H1 (cell line): ENCODE data around the gene MTFR1L. TPM values are rescaled to one million over a fixed set of nuclear protein-coding genes. Genes with fewer than 3 reads are reported as not detected.

Source experiments
- CTCF ChIA-PET: fragments of 300-600 bp; sonication (Branson Sonifier 250); formaldehyde crosslinking; loops from one replicate; lab custom pipeline; 2021; ENCODE audit not compliant: partially characterized antibody; lab: Charles Lee
- POLR2A ChIA-PET: fragments of 300-600 bp; sonication (Branson Sonifier 250); formaldehyde crosslinking; loops from one replicate; lab custom pipeline; 2021; ENCODE audit warnings: inconsistent platforms; ENCODE audit not compliant: partially characterized antibody; lab: Charles Lee
- DNase-seq, 2 experiments: peaks; one replicate each; pipeline versions ENCODE4 v3.0.0 to v3.0.0-alpha.2; 2010 to 2022; ENCODE audit warnings: low spot score in 2 of 2, low read depth in 1 of 2, mixed read lengths in 1 of 2
- FAIRE-seq: peaks from 2 replicates; lab custom pipeline; 2011; peaks lifted over from hg19 to GRCh38; lab: Jason Lieb, UNC
- H2AFZ ChIP-seq: 2 replicates; pipeline ENCODE4 v1.8.1; 2012; ENCODE audit warnings: low read length, inconsistent platforms
- H2AK5ac ChIP-seq: 2 replicates; pipeline ENCODE4 v1.6.1; 2013; ENCODE audit warnings: low read depth, low read length
- H2BK120ac ChIP-seq: replicated peaks from 2 replicates; pipeline ENCODE3; 2013; ENCODE audit warnings: low read depth, low read length, inconsistent platforms
- H2BK12ac ChIP-seq: 2 replicates; pipeline ENCODE4 v1.6.1; 2013; ENCODE audit warnings: low read depth, low read length
- H2BK15ac ChIP-seq: 2 replicates; pipeline ENCODE4 v1.6.1; 2013; ENCODE audit warnings: low read length
- H2BK20ac ChIP-seq: 2 replicates; pipeline ENCODE4 v1.6.1; 2013; ENCODE audit warnings: low read length
- H2BK5ac ChIP-seq: 2 replicates; pipeline ENCODE4 v1.6.1; 2013; ENCODE audit warnings: low read depth, low read length
- H3K14ac ChIP-seq: 2 replicates; pipeline ENCODE4 v1.6.1; 2013; ENCODE audit warnings: inconsistent platforms; ENCODE audit not compliant: insufficient read length
- H3K18ac ChIP-seq: 2 replicates; pipeline ENCODE4 v1.6.1; 2013; ENCODE audit warnings: low read length; ENCODE audit errors: extremely low read depth
- H3K23ac ChIP-seq: 2 replicates; pipeline ENCODE4 v1.6.1; 2013; ENCODE audit warnings: inconsistent platforms; ENCODE audit not compliant: insufficient read length
- H3K23me2 ChIP-seq: 2 replicates; pipeline ENCODE4 v1.6.1; 2013; ENCODE audit warnings: low read depth, low read length
- H3K27ac ChIP-seq: 2 replicates; pipeline ENCODE4 v1.6.1; 2011; ENCODE audit warnings: low read depth, low read length, inconsistent platforms
- H3K27me3 ChIP-seq, 4 experiments: replicated peaks in 1 of 4; 1 replicate in 1 of 4; 2 replicates in 3 of 4; pipeline versions ENCODE4 v1.6.1 to v1.8.1; 2011 to 2013; ENCODE audit warnings: low read length in 3 of 4, mild to moderate bottlenecking in 3 of 4, inconsistent platforms in 2 of 4, mixed read lengths in 2 of 4, moderate library complexity in 1 of 4; ENCODE audit not compliant: control insufficient read depth in 3 of 4, insufficient read depth in 3 of 4; ENCODE audit errors: extremely low read depth in 1 of 4
- H3K36me3 ChIP-seq, 4 experiments: 2 replicates each; pipeline versions ENCODE4 v1.6.1 to v1.8.1; 2011 to 2013; ENCODE audit warnings: mild to moderate bottlenecking in 4 of 4, low read length in 3 of 4, moderate library complexity in 2 of 4, control low read depth in 1 of 4, inconsistent platforms in 1 of 4; ENCODE audit not compliant: insufficient read depth in 4 of 4, control insufficient read depth in 2 of 4
- H3K4ac ChIP-seq: replicated peaks from 2 replicates; pipeline ENCODE3; 2013; ENCODE audit warnings: low read length, low read depth, mixed read lengths, inconsistent platforms; ENCODE audit not compliant: insufficient read length
- H3K4me1 ChIP-seq, 4 experiments: replicated peaks in 1 of 4; 1 replicate in 1 of 4; 2 replicates in 3 of 4; pipeline versions ENCODE4 v1.6.1 to v1.8.1; 2011 to 2013; ENCODE audit warnings: low read length in 3 of 4, inconsistent platforms in 2 of 4, mixed read lengths in 1 of 4; ENCODE audit not compliant: insufficient read depth in 4 of 4, control insufficient read depth in 3 of 4
- H3K4me2 ChIP-seq, 2 experiments: 2 replicates each; pipeline versions ENCODE4 v1.6.1 to v1.8.1; 2011 to 2013; ENCODE audit warnings: low read depth in 2 of 2, low read length in 2 of 2, control low read depth in 1 of 2, inconsistent platforms in 1 of 2, mild to moderate bottlenecking in 1 of 2; ENCODE audit not compliant: insufficient read depth in 1 of 2
- H3K4me3 ChIP-seq, 4 experiments: fragments of 200-600, 300-600 bp in 1 of 4; sonication (generic), shearing (Covaris generic), sonication (Bioruptor Twin) in 1 of 4; 2 replicates each; pipeline versions ENCODE4 v1.5.1 to v1.8.1; 2011 to 2016; ENCODE audit warnings: low read length in 4 of 4, low read depth in 3 of 4, control low read depth in 2 of 4, inconsistent platforms in 2 of 4, mild to moderate bottlenecking in 2 of 4, mixed read lengths in 1 of 4, moderate library complexity in 1 of 4; ENCODE audit not compliant: insufficient read depth in 2 of 4; ENCODE audit errors: extremely low read depth in 1 of 4
- H3K56ac ChIP-seq: replicated peaks from 2 replicates; pipeline ENCODE3; 2013; ENCODE audit warnings: low read depth, mild to moderate bottlenecking, mixed read lengths, low read length, inconsistent platforms; ENCODE audit not compliant: insufficient read length
- H3K79me1 ChIP-seq: 2 replicates; pipeline ENCODE4 v1.6.1; 2013; ENCODE audit warnings: low read depth, low read length, control low read depth
- H3K79me2 ChIP-seq, 2 experiments: 2 replicates each; pipeline versions ENCODE4 v1.6.1 to v1.8.1; 2012 to 2013; ENCODE audit warnings: low read length in 2 of 2, mild to moderate bottlenecking in 2 of 2, inconsistent platforms in 1 of 2; ENCODE audit not compliant: insufficient read depth in 2 of 2, control insufficient read depth in 1 of 2
- H3K9ac ChIP-seq, 4 experiments: replicated peaks in 1 of 4; 1 replicate in 1 of 4; 2 replicates in 3 of 4; pipeline versions ENCODE4 v1.6.1 to v1.8.1; 2011 to 2013; ENCODE audit warnings: low read depth in 3 of 4, low read length in 3 of 4, control low read depth in 2 of 4, mild to moderate bottlenecking in 2 of 4, moderate library complexity in 2 of 4, inconsistent platforms in 1 of 4; ENCODE audit errors: extremely low read depth in 1 of 4
- H3K9me3 ChIP-seq, 2 experiments: 2 replicates each; pipeline versions ENCODE4 v1.6.1 to v1.8.1; 2012 to 2013; ENCODE audit warnings: mild to moderate bottlenecking in 2 of 2, moderate library complexity in 2 of 2, control low read depth in 1 of 2, inconsistent platforms in 1 of 2, low read depth in 1 of 2, low read length in 1 of 2, mixed read lengths in 1 of 2; ENCODE audit not compliant: insufficient read depth in 2 of 2
- H4K20me1 ChIP-seq, 2 experiments: replicated peaks in 1 of 2; 2 replicates each; pipeline versions ENCODE3 to v1.8.1; 2011 to 2013; ENCODE audit warnings: inconsistent platforms in 2 of 2, low read length in 2 of 2, mild to moderate bottlenecking in 1 of 2; ENCODE audit not compliant: insufficient read depth in 2 of 2, control insufficient read depth in 1 of 2
- H4K5ac ChIP-seq: 2 replicates; pipeline ENCODE4 v1.6.1; 2013; ENCODE audit warnings: low read length, low read depth, mixed read lengths, inconsistent platforms; ENCODE audit not compliant: insufficient read length
- H4K8ac ChIP-seq: 2 replicates; pipeline ENCODE4 v1.8.0; 2013; ENCODE audit warnings: mild to moderate bottlenecking, moderate library complexity, low read length, inconsistent platforms; ENCODE audit not compliant: insufficient read depth; ENCODE audit errors: extremely low read depth
- H4K91ac ChIP-seq: replicated peaks from 2 replicates; pipeline ENCODE3; 2013; ENCODE audit warnings: low read length, mixed read lengths, inconsistent platforms; ENCODE audit not compliant: insufficient read length
- EP300 ChIP-seq, 2 experiments: IDR thresholded peaks; 1 replicate in 1 of 2; 2 replicates in 1 of 2; pipeline ENCODE4 v1.6.1; 2011 to 2012; ENCODE audit warnings: low read depth in 2 of 2, low read length in 2 of 2, mild to moderate bottlenecking in 2 of 2, borderline replicate concordance in 1 of 2, inconsistent platforms in 1 of 2, moderate library complexity in 1 of 2
- KDM1A ChIP-seq: fragments of 200-600, 300-600 bp; sonication (generic); IDR thresholded peaks from 2 replicates; pipeline ENCODE4 v1.7.1; 2016; ENCODE audit warnings: mild to moderate bottlenecking, low read length, borderline replicate concordance
- SRF ChIP-seq: IDR thresholded peaks from 2 replicates; pipeline ENCODE4 v1.6.1; 2011; ENCODE audit warnings: mild to moderate bottlenecking, low read depth, low read length, moderate library complexity
- WGBS, 2 experiments: shearing (Covaris generic) in 1 of 2; methylation state at CpG; one replicate each; pipeline versions ENCODE4 v1.1.6 to v1.1.7; 2013 to 2015; ENCODE audit warnings: low lambda C conversion rate in 2 of 2, mixed read lengths in 2 of 2, inconsistent platforms in 1 of 2, low coverage in 1 of 2, missing lambda C conversion rate in 1 of 2; ENCODE audit not compliant: insufficient replicate concordance in 2 of 2, insufficient coverage in 1 of 2, insufficient read length in 1 of 2; ENCODE audit errors: extremely low coverage in 1 of 2, missing lambda C conversion rate in 1 of 2; 5-methylcytosine and 5-hydroxymethylcytosine counted together
- polyA plus RNA-seq, 7 experiments: library from polyadenylated mRNA; depleted of rRNA in 3 of 7; stranded (reverse) in 5 of 7; unstranded in 2 of 7; fragments of >200 nt in 5 of 7; fragments of 200-250 nt in 2 of 7; gene quantifications; 1 replicate in 5 of 7; 2 replicates in 1 of 7; 4 replicates in 1 of 7; pipeline versions ENCODE4 v1.2.1 to v1.2.3, GENCODE V29; 2011 to 2013; ENCODE audit warnings: missing spikeins in 2 of 7, mixed read lengths in 2 of 7
- total RNA-seq: library from RNA; stranded (reverse); fragmentation: NEBNext Ultra II Directional; extraction: Animal tissue kit (Norgen Biotek cat#: 25700); gene quantifications from 2 replicates; pipeline ENCODE4 v1.2.1, GENCODE V29; 2021

MTFR1L gene
- total and polyA plus RNA-seq, 2 of the 8 experiments (the other 6 are each of a cell fraction or from before 2014, with no cell fraction given), result 20.8 to 23.1 TPM

DNA sequence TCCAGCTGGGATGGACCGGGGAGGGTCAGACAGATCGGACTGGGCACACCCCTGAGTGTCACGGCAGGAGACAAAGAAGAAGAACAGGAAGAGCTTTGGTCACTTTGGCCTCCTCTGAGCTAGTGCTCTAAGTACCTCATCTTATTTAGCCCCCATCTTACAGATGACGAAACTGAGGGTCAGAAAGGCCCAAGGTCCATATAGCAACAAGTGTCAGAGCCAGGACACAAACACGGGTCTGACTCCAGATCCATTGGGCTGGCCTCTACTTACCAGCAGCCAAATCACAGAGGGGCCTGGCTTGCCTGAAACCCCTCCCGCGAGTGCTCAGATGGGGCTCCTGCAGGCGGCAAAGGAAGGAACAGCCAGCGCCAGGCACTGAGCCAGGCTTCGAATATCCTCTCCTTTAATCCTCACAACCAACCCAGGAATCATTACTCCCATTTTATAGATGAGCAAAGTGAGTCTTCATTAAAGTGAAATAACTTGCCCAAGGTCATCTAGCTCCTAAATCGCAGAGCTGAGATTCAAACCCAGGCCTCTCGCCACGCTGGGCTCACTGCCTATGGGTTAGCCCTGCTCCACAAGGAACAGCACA is 45.4 kb upstream of the MTFR1L start:
- H3K36me3 ChIP-seq, result no peaks in the 10 kb centered on the region
- CTCF ChIA-PET, result interaction anchor here (0.8 to 1.4 kb wide), 6 partner anchors 12 to 24 kb away, joined by 3 to 5 read pairs (median 4); no protein-coding TSS in a partner anchor
- H2AK5ac ChIP-seq, result no peak overlapping the region
- no peak overlapping the region for H2BK120ac ChIP-seq
- no peak overlapping the region for H3K14ac ChIP-seq
- no peak overlapping the region for H3K56ac ChIP-seq
- H4K20me1 ChIP-seq, result no peaks in the 10 kb centered on the region
- no peak overlapping the region for H3K27ac ChIP-seq
- FAIRE-seq (no peak), DNase-seq (no peak)
- peak overlapping the region; percentile 92; the same call in 1 of the 2 replicates for H2BK15ac ChIP-seq
- H3K23me2 ChIP-seq, result no peaks in the 10 kb centered on the region
- H3K4me1 ChIP-seq, result peaks cover 0 to 16% (median 3%) of the 10 kb centered on the region in 4 experiments; a peak in 6 of 7 replicates
- no peak overlapping the region for H3K4me3 ChIP-seq
- H2BK5ac ChIP-seq, result no peak overlapping the region
- H4K8ac ChIP-seq, result no peak overlapping the region
- H2BK20ac ChIP-seq, result no peak overlapping the region
- no peak overlapping the region for H3K4ac ChIP-seq
- H3K4me2 ChIP-seq, result no peak overlapping the region
- H3K23ac ChIP-seq, result no peak overlapping the region
- H3K27me3 ChIP-seq, result no peaks in the 10 kb centered on the region; a peak in 1 of 7 replicates
- no peaks in the 10 kb centered on the region for H3K79me1 ChIP-seq
- no peak overlapping the region for H3K9ac ChIP-seq
- H3K9me3 ChIP-seq, result no peaks in the 10 kb centered on the region
- no peaks in the 10 kb centered on the region for H3K79me2 ChIP-seq
- no peak overlapping the region for H2BK12ac ChIP-seq
- no peak overlapping the region for H4K5ac ChIP-seq
- 85% methylated on average over 13 of the region's 13 CpGs; no CpG with 5 or more reads in 1 of the 2 experiments for WGBS, 2 experiments
- no peak overlapping the region for H3K18ac ChIP-seq
- POLR2A ChIA-PET, result interaction anchor here (1.0 kb wide), 1 partner anchor 48 kb away, joined by 3 read pairs; no protein-coding TSS in a partner anchor
- no peak for TF ChIP-seq SRF
- TF ChIP-seq KDM1A, result 0 out of 2 replicates have a peak, but pooled peaks have one; percentile 21
- TF ChIP-seq EP300 (IDR thresholded peaks at IDR 0.05; ENCODE audit: borderline replicate concordance in 1 of 2, low read depth in 2 of 2, low read length in 2 of 2), result no peak
- H2AFZ ChIP-seq, result no peak overlapping the region
- H4K91ac ChIP-seq, result no peak overlapping the region
